Prostate gland (tissue), 2 donors: Measurements from ENCODE around the gene GNAQ.

Experiments used
- CTCF ChIP-seq, 4 experiments: fragments of 200-600 bp in 2 of 4; fragments of 450-650 bp in 2 of 4; sonication (generic) in 2 of 4; IDR thresholded peaks; 1 replicate in 3 of 4; 2 replicates in 1 of 4; pipeline ENCODE4 v1.5.1; 2016 to 2019; ENCODE audit warnings: antibody characterized with exemption in 4 of 4, mild to moderate bottlenecking in 2 of 4, moderate library complexity in 2 of 4
- POLR2A ChIP-seq: fragments of 450-650 bp; IDR thresholded peaks from one replicate; pipeline ENCODE4 v1.6.1; 2016; ENCODE audit warnings: antibody characterized with exemption, mild to moderate bottlenecking

- TF ChIP-seq CTCF (IDR thresholded peaks at IDR 0.05) (no peak), POLR2A (no peak)
Observed at GRCh38 chr9:77883846-77884771, 147.5 kb downstream of the GNAQ start.
